Esophagus (tissue), 2 donors: Measurements from ENCODE around the gene CAVIN2. TPM values are rescaled to one million over a fixed set of nuclear protein-coding genes. Genes with fewer than 3 reads are reported as not detected.

Experiments
- H3K27ac ChIP-seq, 2 donors: one replicate each; pipeline ENCODE4 v1.5.1; 2013; ENCODE audit warnings: low read depth in 2 of 2, mild to moderate bottlenecking in 2 of 2, inconsistent platforms in 1 of 2, low read length in 1 of 2, moderate library complexity in 1 of 2
- H3K27me3 ChIP-seq, 2 donors: one replicate each; pipeline ENCODE4 v1.6.1; 2013; ENCODE audit warnings: low read length in 2 of 2, control low read depth in 1 of 2, mild to moderate bottlenecking in 1 of 2; ENCODE audit not compliant: insufficient read depth in 2 of 2, control insufficient read depth in 1 of 2
- H3K36me3 ChIP-seq, 2 donors: one replicate each; pipeline ENCODE4 v1.6.1; 2013; ENCODE audit warnings: low read length in 1 of 2; ENCODE audit not compliant: control insufficient read depth in 2 of 2, insufficient read depth in 2 of 2
- H3K4me1 ChIP-seq, 2 donors: one replicate each; pipeline ENCODE4 v1.6.1; 2013; ENCODE audit warnings: low read length in 1 of 2; ENCODE audit not compliant: control insufficient read depth in 2 of 2, insufficient read depth in 2 of 2
- H3K4me3 ChIP-seq, 2 donors: one replicate each; pipeline ENCODE4 v1.5.1; 2013; ENCODE audit warnings: low read length in 2 of 2, mild to moderate bottlenecking in 2 of 2, low read depth in 1 of 2, moderate library complexity in 1 of 2
- H3K9me3 ChIP-seq, 2 donors: one replicate each; pipeline ENCODE4 v1.6.1; 2013; ENCODE audit warnings: mild to moderate bottlenecking in 2 of 2, low read depth in 1 of 2, low read length in 1 of 2, moderate library complexity in 1 of 2; ENCODE audit not compliant: control insufficient read depth in 2 of 2, insufficient read depth in 1 of 2
- WGBS, 2 donors: extraction: QIAGEN DNeasy Blood & Tissue Kit; methylation state at CpG; one replicate each; pipeline ENCODE4 v1.1.7; 2013; 5-methylcytosine and 5-hydroxymethylcytosine counted together
- polyA plus RNA-seq, 2 donors: library from polyadenylated mRNA; stranded (reverse); fragments of 200-250 nt; gene quantifications; one replicate each; pipeline ENCODE4 v1.2.3, GENCODE V29; 2013
- donor health status: healthy with polysubstance abuse.
- donor health status: Bipolar disorder and iron deficiency.

The CAVIN2 gene
- polyA plus RNA-seq, 2 donors: 6.5 to 11.1 TPM

DNA sequence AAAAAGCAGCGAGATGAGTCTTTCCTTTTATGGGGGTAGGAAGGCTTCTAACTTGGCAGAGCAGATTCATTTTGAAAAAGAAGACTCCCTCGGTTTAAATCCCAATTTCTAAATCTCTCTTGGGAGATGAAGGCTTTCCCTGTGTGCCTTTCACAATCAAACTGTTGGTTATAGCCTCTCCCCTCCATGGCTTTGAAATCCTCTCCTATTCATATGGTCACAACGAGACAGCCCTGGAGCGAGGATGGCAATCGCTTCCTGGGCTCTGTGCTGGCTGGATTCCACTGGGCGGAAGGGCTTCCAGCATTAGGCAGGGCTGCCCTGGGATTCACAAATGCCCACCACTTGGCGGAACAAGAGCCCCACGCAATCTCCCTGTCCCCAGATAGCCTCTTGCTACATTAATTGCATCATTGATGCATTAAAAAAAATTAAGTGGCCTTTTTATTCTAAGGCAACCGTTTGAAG is 1.6 kb downstream of the CAVIN2 start:
- Histone ChIP-seq H3K27me3 (no peaks in the 10 kb centered on the region), H3K9me3 (no peaks in the 10 kb centered on the region), H3K27ac (peak overlapping the region; percentile 60 to 76), H3K4me1 (no peaks in the 10 kb centered on the region), H3K36me3 (no peaks in the 10 kb centered on the region), H3K4me3 (peak overlapping the region; percentile 50 to 73)
- WGBS, 2 donors: 13 to 15% methylated on average over 9 of the region's 9 CpGs

DNA sequence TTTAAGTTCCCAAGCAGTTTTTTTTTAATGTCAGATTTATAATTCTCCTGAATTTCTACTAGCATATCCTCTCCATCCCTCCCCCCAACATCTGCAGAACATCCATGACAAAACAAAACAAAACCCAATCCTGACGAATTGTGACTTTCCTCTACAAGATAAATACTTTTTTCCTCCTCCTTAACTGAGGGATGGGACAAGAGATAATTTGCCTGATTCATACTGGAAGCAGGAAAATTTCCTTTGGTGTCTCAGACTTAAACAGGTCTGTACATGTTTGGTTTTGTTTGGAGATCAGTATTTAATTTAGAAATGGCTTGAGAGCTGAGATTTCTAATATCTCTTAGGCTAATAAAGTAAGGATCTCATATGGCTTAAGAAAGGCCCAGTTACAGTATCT is 2.2 kb downstream of the CAVIN2 start:
- 11 to 26% methylated on average over 1 of the region's 1 CpG for WGBS, 2 donors
- no peaks in the 10 kb centered on the region for H3K36me3 ChIP-seq
- no peaks in the 10 kb centered on the region for H3K27me3 ChIP-seq
- H3K4me1 ChIP-seq: no peaks in the 10 kb centered on the region
- no peaks in the 10 kb centered on the region for H3K9me3 ChIP-seq
- H3K27ac ChIP-seq: peak overlapping the region in 1 of 2 donors; percentile 60
- peak overlapping the region in 1 of 2 donors; percentile 73 for H3K4me3 ChIP-seq

DNA sequence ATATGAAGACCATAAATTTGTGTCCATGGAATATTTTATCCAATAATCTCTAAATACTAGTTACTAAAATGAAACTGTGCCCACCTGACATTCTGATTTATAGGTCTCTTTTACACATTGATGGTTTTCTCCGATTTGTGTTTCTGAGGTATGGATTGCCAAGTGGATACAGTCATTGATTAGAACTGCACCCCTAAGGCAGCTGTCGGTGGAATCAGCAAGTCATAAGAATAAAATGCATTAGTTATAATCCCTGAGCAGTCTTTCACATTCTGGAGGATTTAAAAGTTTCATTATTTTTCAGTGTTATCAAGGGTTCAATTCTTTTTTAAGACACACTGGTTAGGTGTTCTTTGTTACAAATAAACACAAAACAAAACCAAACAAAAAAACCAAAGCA is 6.0 kb downstream of the CAVIN2 start:
- Histone ChIP-seq H3K4me1 (peaks cover 0 to under 1% of the 10 kb centered on the region in 2 donors), H3K4me3 (no peak overlapping the region)
- WGBS, 2 donors: 37 to 39% methylated on average over 2 of the region's 2 CpGs

DNA sequence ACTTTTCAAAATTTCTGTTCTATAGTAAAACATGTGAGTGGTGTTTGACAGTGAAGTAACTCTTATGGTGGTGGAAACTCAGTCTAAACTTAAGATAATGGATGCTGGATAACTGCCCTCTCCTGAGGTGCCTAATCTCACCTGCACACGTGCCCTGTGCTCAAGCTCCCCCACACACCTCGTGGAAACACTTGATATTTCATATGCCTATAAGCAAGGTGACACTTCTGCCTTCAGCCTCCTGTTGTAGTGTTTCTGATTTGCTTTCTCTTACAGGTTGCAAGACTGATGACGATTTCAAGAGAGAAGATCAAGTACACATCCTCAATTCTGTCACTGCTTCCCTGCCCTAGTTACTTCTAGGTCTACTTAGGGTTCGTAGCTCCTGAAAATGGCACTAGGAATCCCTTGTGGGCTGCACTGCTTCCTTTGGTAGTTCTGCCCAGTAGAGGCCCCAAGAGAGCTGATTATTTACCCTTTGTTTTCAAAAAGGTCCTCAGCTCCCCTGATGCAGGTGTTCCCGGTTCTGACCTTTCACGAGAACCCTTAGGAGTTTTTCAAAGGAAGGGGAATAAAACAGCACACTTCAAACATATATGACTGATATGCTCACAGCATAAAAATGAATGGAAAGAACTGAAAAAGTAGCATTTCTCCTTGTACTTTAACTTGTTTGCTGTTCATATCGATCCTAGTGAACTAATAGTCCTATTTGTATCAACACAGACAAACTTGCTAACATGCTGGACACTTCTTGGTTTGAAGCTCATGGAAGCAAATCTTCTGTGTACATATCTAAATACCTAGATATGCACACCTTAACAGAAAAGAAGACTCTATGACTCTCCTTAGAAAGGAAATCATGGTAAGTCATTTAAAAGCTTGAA is 6.7 kb downstream of the CAVIN2 start:
- H3K27ac ChIP-seq: no peak overlapping the region
- H3K4me3 ChIP-seq: no peak overlapping the region
- H3K27me3 ChIP-seq: no peaks in the 10 kb centered on the region
- H3K9me3 ChIP-seq: no peaks in the 10 kb centered on the region
- peaks cover 2 to 6% of the 10 kb centered on the region in 2 donors for H3K36me3 ChIP-seq
- WGBS, 2 donors: 55 to 70% methylated on average over 7 of the region's 7 CpGs
- H3K4me1 ChIP-seq: peaks cover 0 to 3% of the 10 kb centered on the region in 2 donors

More for the DNA sequence above, 6.0 kb downstream of the CAVIN2 start:
- H3K27me3 ChIP-seq: no peaks in the 10 kb centered on the region
- no peaks in the 10 kb centered on the region for H3K9me3 ChIP-seq
- H3K36me3 ChIP-seq: peaks cover 2% of the 10 kb centered on the region in 2 donors
- no peak overlapping the region for H3K27ac ChIP-seq

DNA sequence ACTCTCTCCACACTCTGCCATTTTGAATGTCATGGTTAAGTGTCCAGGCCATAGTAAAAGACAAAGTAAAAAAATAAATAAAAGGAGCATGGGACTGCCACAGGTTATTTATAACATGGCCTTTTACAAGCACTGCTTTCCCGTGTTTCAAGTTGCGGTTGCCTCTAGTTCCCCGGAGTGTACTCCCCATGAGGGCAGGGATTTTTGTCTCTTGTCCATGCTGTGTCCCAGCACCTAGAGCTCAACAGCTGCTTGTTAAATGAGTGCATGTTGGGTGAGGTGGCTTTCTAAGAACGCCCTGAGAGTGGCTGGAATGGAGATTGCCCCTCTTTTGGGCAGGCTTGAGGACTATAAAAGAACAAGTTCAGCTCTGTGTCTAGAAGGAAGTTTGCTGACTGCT is 8.4 kb downstream of the CAVIN2 start:
- H3K27me3 ChIP-seq: no peaks in the 10 kb centered on the region
- peaks cover 0 to 3% of the 10 kb centered on the region in 2 donors for H3K4me1 ChIP-seq
- peaks cover 2 to 6% of the 10 kb centered on the region in 2 donors for H3K36me3 ChIP-seq
- H3K4me3 ChIP-seq: no peak overlapping the region
- H3K9me3 ChIP-seq: no peaks in the 10 kb centered on the region
- WGBS, 2 donors: 91 to 93% methylated on average over 4 of the region's 4 CpGs
- H3K27ac ChIP-seq: no peak overlapping the region

DNA sequence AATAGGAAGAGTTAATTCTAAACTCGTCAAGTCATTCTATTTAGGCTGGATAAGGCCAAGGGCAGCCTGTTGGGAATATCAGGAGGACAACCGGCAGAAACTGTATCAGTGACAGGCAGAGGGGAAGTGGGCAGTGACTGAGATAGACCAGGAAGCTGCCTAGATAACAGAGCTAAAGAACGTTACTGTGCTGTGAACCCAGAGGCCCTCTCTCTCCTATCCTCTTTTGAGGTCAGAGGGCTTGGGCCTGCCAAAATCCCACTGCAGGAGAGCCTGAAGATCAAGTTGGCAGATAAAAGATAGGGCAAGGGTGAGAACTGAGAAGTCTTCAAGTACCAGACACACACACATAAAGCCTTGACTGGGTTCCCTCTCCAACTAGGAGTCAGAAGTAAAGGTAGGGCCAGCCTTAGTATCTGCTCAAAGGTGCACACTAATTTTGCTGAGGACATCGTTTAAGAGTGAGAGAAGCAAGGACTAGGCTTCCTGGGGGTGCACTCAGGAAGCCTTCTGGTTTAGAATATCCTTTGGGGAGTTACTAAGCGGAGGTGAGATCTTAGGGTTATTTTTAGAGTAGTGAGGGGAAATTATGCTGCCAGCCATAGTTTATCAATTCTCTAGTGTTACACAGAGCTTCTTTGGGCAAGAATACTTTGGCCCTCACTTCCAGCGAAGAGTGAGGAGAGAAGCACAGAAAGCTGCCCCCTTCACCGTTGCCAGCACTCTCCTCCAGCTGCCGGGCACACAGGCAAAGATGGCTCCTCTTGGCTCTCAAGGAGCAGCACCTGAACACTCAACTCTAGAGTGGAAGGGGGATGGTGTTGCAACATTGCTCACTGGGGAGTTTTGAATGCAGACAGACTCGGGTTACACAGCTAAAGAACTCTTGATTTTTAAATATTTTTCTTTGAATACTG is 9.8 kb downstream of the CAVIN2 start:
- H3K9me3 ChIP-seq: no peaks in the 10 kb centered on the region
- WGBS, 2 donors: 68 to 70% methylated on average over 9 of the region's 9 CpGs
- H3K4me1 ChIP-seq: peaks cover 0 to 3% of the 10 kb centered on the region in 2 donors
- no peak overlapping the region for H3K27ac ChIP-seq
- peaks cover 2 to 6% of the 10 kb centered on the region in 2 donors for H3K36me3 ChIP-seq
- no peaks in the 10 kb centered on the region for H3K27me3 ChIP-seq
- H3K4me3 ChIP-seq: no peak overlapping the region

DNA sequence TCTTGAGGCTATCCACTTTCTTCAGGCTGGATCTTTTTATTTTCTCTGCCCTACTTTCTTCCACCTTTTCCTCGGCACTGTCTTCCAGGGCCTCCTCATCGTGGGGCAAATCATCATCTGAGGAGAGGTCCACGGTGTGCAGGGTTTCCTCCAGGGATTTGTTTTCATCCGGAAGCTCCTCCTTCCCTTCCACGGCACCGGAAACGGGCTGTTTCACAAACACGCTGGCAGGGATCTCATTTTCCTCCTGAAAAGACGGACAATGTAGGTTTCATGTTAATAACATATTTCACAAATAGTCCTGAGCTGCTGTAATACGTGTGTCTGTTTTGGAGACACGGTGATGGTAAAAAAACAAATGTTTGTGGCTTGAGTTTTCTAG is 10.4 kb downstream of the CAVIN2 start:
- peaks cover 0 to 3% of the 10 kb centered on the region in 2 donors for H3K4me1 ChIP-seq
- peaks cover 2 to 6% of the 10 kb centered on the region in 2 donors for H3K36me3 ChIP-seq
- H3K4me3 ChIP-seq: no peak overlapping the region
- H3K9me3 ChIP-seq: no peaks in the 10 kb centered on the region
- no peak overlapping the region for H3K27ac ChIP-seq
- no peaks in the 10 kb centered on the region for H3K27me3 ChIP-seq
- 82 to 83% methylated on average over 11 of the region's 11 CpGs for WGBS, 2 donors

DNA sequence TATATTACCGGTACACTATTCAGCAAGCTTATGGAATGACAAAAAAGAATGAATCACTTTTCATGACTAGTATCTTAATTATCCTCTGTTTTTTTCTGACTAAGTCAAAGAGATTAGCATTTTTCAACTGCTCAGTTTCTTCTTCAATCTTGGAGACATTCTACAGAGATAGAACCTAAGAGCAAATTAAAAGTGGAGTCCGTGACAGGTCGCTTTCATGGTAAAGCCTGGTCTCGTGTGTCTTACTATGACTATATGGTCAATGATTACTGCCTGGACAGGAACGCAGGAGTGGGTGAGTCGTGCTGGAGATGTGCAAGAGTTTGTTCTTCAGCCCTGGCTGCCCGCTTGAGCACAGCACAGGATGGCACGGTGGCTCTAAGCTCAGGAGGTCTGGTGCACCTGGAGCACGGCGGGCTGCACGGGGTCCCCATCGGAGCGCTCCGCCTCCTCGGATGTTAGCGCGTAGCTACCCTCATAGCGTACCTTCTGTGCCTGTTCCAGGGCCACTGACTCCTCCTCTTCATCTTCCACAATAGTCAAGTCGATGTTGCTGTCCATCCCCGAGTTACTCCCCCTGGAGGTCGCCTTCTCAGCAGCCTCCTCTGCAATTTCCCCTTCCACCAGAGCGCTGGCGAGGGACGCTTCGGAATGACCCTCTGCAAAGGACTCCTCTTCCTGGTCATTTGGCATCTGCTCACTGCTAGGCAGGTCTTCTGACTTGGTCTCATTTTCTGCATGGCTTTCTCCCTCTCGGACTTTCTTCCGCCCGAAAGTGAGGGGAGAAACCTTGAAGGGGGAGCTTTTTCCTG is 11.1 kb downstream of the CAVIN2 start:
- peaks cover 2 to 6% of the 10 kb centered on the region in 2 donors for H3K36me3 ChIP-seq
- H3K27ac ChIP-seq: no peak overlapping the region
- no peaks in the 10 kb centered on the region for H3K27me3 ChIP-seq
- no peaks in the 10 kb centered on the region for H3K9me3 ChIP-seq
- 92 to 93% methylated on average over 28 of the region's 28 CpGs for WGBS, 2 donors
- peaks cover 0 to 3% of the 10 kb centered on the region in 2 donors for H3K4me1 ChIP-seq
- H3K4me3 ChIP-seq: no peak overlapping the region

DNA sequence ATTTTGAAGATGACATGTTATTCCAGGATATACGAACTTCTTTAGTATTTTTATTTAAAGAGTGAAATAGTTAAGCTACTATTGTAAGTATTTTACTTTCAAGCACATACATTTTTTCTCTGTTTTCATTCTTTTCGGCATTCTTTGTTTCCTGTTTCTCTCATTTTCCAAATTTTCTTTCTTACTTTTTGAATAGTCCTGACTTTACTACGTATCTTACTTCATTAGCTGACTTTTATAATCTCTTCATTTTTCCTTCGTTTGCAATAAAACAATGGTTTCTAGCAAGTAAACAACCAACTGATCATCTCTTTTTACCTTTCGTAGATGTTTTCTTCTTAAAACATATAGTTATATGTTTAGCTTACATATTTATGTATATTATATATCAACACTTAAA is 11.8 kb downstream of the CAVIN2 start:
- H3K9me3 ChIP-seq: no peaks in the 10 kb centered on the region
- WGBS, 2 donors: 85 to 86% methylated on average over 5 of the region's 5 CpGs
- H3K27ac ChIP-seq: no peak overlapping the region
- H3K4me3 ChIP-seq: no peak overlapping the region
- no peaks in the 10 kb centered on the region for H3K27me3 ChIP-seq
- peaks cover 0 to 3% of the 10 kb centered on the region in 2 donors for H3K4me1 ChIP-seq
- H3K36me3 ChIP-seq: peaks cover 2 to 6% of the 10 kb centered on the region in 2 donors
